Measurements from ENCODE around the gene AGAP1. TPM values are rescaled to one million over a fixed set of nuclear protein-coding genes. Genes with fewer than 3 reads are reported as not detected.

Gene AGAP1
- total RNA-seq, 1 donor = 10.8 TPM

DNA sequence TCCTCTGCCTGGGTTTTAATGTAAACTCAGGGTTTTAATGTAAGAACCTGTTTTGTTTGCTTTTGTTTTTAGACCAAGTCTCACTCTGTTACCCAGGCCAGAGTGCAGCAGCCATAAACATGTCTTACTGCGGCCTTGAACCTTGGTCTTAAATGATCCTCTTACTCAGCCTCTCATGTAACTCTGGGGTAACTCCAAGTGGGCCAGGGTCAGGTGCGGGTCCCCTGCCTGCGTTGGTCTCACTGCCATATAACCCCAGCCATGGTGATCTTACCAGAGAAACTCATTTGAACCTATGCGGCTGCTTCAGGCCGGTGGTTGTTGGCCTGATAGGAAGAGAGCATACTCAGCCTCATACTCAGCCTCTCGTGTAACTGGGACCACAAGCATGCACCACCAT, 89.3 kb downstream of the AGAP1 start:
- DNase-seq (ENCODE audit: low read depth) = no peak
- TF ChIP-seq, protein P1, sequence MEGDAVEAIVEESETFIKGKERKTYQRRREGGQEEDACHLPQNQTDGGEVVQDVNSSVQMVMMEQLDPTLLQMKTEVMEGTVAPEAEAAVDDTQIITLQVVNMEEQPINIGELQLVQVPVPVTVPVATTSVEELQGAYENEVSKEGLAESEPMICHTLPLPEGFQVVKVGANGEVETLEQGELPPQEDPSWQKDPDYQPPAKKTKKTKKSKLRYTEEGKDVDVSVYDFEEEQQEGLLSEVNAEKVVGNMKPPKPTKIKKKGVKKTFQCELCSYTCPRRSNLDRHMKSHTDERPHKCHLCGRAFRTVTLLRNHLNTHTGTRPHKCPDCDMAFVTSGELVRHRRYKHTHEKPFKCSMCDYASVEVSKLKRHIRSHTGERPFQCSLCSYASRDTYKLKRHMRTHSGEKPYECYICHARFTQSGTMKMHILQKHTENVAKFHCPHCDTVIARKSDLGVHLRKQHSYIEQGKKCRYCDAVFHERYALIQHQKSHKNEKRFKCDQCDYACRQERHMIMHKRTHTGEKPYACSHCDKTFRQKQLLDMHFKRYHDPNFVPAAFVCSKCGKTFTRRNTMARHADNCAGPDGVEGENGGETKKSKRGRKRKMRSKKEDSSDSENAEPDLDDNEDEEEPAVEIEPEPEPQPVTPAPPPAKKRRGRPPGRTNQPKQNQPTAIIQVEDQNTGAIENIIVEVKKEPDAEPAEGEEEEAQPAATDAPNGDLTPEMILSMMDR (IDR thresholded peaks at IDR 0.05; ENCODE audit: insufficient read depth, low read depth, low read length) = no peak
- no peak overlapping the region for H3K4me3 ChIP-seq (ENCODE audit: low read depth, low read length)

DNA sequence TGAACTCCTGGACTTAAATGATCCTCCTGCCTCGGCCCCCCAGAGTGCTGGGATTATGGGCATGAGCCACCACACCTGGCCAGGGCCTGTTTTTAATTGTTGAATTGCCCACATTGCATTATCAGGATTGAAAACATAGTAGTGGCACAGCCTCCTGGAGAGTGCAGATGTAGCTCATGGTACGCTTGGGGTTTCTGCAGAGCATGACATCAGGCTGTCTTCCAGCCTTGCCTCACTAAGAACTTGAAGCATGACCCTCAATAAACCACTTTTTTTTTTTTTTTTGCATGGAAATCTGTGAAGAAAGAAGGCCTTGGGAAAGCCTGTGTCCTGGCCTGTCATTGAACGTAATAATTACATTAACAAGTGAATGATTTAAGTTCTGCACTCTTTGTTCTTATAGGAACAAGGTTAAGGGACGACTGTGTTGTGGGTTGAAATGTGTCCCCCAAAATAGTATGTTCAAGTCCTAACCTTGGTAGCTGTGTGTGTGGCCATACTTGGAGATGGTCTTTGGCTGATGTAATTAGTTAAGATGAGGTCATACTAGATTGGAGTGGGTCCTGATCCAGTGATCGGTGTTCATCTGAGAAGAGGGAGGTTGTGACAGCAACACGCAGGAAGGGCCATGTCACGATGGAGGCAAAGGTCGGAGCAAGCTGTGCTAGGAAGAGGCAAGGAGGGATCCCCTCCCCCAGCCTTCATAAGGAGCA, 90.2 kb downstream of the AGAP1 start:
- TF ChIP-seq, protein P1 (IDR thresholded peaks at IDR 0.05; ENCODE audit: insufficient read depth, low read depth, low read length) = no peak
- no peak for DNase-seq (ENCODE audit: low read depth)
- no peak overlapping the region for H3K4me3 ChIP-seq (ENCODE audit: low read depth, low read length)

DNA sequence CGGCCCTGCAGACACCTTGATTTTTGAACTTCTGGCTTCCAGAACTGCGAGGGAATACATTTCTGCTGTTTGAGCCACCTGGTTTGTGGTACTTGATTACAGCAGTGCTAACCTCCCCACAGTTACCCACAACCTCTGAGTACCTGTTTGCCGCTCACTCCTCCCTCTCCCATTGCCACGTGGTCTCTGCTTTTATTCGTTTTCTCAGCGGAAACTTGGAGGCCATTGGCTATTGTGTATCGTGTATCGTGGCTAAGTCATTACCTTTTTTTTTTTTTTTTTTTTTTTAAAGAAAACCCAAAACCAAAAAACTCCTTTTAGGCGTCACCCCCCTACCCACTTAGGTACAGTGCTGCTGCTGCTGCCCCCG, 90.8 kb downstream of the AGAP1 start:
- TF ChIP-seq, protein P1 (IDR thresholded peaks at IDR 0.05; ENCODE audit: insufficient read depth, low read depth, low read length) = no peak
- no peak overlapping the region for H3K4me3 ChIP-seq (ENCODE audit: low read depth, low read length)
- no peak for DNase-seq (ENCODE audit: low read depth)

DNA sequence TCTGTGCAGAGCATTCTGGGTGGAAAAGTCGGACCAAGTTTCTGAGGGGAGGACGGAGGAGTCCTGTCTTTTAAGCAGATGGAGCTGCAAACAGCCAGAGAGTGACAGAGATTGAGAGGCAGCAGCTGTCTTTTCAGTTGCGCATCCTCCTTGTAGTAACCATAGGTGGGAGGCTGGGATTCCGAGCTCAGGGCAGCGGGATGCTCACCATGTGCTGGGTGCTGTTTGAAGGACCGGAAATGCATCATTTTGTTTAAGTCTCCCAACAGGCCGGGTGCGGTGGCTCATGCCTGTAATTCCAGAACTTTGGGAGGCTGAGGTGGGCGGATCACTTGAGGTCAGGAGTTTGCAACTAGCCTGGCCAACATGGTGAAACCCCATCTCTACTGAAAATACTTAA, 93.4 kb downstream of the AGAP1 start:
- DNase-seq (ENCODE audit: low read depth) = no peak
- no peak overlapping the region for H3K4me3 ChIP-seq (ENCODE audit: low read depth, low read length)
- TF ChIP-seq, protein P1 (IDR thresholded peaks at IDR 0.05; ENCODE audit: insufficient read depth, low read depth, low read length) = no peak

DNA sequence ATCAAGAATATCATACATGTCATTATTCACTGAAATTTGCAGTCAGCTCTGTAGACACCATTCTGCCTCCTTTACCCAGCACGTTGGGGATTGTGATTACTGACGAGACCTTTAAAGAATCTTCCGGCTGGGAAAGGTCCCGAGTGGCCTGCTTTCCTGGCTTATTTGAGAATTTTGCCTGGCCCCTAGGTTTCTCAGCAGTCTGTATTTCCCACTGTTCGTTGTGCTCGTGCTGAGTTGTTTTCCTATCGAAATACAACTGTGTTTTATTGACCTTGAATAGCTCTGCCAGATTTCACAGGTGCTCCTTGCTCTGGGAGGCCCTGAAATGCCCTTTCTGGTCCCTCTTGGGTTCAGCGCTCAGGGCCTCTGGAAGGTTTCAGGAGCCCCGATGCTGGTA, 94.9 kb downstream of the AGAP1 start:
- no peak overlapping the region for H3K4me3 ChIP-seq (ENCODE audit: low read depth, low read length)
- TF ChIP-seq, protein P1 (IDR thresholded peaks at IDR 0.05; ENCODE audit: insufficient read depth, low read depth, low read length) = no peak
- DNase-seq (ENCODE audit: low read depth) = no peak

DNA sequence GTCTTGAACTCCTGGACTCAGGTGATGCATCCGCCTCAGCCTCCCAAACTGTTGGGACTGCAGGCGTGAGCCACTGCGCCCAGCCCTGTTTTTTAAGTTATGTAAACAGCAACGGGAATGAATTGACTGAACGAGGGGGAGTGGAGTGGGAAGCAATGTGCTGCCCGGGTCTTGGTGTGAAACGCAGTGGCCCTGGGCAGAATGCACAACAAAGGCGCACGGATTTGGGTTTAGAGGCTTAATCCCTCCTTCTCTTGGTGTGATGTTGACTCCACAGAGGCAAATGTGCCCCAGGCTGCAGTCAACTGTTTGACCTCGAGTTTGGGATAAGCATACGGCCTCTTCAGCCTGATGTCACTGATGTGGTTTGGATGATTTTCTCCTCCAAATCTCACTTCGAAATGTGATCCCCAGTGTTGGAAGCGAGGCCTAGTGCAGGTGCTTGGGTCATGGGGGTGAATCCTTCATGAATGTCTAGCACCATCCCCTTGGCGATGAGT, 97.4 kb downstream of the AGAP1 start:
- no peak overlapping the region for H3K4me3 ChIP-seq (ENCODE audit: low read depth, low read length)
- DNase-seq (ENCODE audit: low read depth) = no peak
- TF ChIP-seq, protein P1 (IDR thresholded peaks at IDR 0.05; ENCODE audit: insufficient read depth, low read depth, low read length) = no peak

DNA sequence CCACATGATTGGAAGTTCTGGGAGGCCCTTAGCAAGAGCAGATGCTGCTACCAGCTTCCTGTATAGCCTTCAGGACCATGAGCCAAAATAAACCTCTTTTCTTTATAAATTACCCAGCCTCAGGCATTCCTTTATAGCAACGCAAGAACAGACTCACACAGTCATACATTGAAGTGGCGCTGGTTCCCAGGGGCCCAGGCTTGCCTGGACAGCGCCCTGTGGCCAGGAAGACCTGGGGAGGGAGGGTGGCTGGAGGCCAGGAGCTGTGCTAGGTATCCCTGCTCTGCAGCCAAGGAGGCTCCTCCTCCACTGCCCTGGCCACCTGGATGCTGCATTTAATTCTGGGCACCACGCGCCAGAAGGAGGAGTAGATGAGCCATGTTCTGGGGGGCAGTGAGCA, 98.1 kb downstream of the AGAP1 start:
- DNase-seq (ENCODE audit: low read depth) = no peak

More for the DNA sequence above, 98.1 kb downstream of the AGAP1 start:
- TF ChIP-seq, protein P1 (IDR thresholded peaks at IDR 0.05; ENCODE audit: insufficient read depth, low read depth, low read length) = no peak
- no peak overlapping the region for H3K4me3 ChIP-seq (ENCODE audit: low read depth, low read length)

Measured in fibroblast of villous mesenchyme (primary cell).